Endodermal cell (in vitro differentiated cells): Measurements from ENCODE around the gene STUB1. TPM values are rescaled to one million over a fixed set of nuclear protein-coding genes. Genes with fewer than 3 reads are reported as not detected.

Experiments
- DNase-seq: peaks from one replicate; pipeline ENCODE4 v3.0.0-alpha.2; 2017
- H3K27ac ChIP-seq: 2 replicates; pipeline ENCODE4 v1.5.1; 2013; ENCODE audit warnings: mild to moderate bottlenecking, low read depth, low read length, moderate library complexity
- H3K27me3 ChIP-seq: 2 replicates; pipeline ENCODE4 v1.6.1; 2013; ENCODE audit warnings: mild to moderate bottlenecking, low read length, moderate library complexity; ENCODE audit not compliant: insufficient read depth, control insufficient read depth, poor library complexity, severe bottlenecking
- H3K36me3 ChIP-seq: 2 replicates; pipeline ENCODE4 v1.7.0; 2013; ENCODE audit warnings: mild to moderate bottlenecking, low read length, moderate library complexity; ENCODE audit not compliant: control insufficient read depth, insufficient read depth
- H3K4me1 ChIP-seq: one replicate; pipeline ENCODE4 v1.7.0; 2013; ENCODE audit warnings: low read length; ENCODE audit not compliant: control insufficient read depth, insufficient read depth
- H3K4me3 ChIP-seq: 2 replicates; pipeline ENCODE4 v1.5.1; 2013; ENCODE audit warnings: mild to moderate bottlenecking, low read length, moderate library complexity
- H3K9ac ChIP-seq: 2 replicates; pipeline ENCODE4 v1.6.1; 2013; ENCODE audit warnings: mild to moderate bottlenecking, low read length, moderate library complexity; ENCODE audit not compliant: poor library complexity, severe bottlenecking; ENCODE audit errors: extremely low read depth
- H3K9me3 ChIP-seq: 2 replicates; pipeline ENCODE4 v1.6.1; 2013; ENCODE audit warnings: mild to moderate bottlenecking, low read length, moderate library complexity; ENCODE audit not compliant: control insufficient read depth
- H3K27ac Mint-ChIP-seq: 2 replicates; pipeline ENCODE4 v1.8.0; 2020; ENCODE audit warnings: mixed read lengths
- H3K27me3 Mint-ChIP-seq: 2 replicates; pipeline ENCODE4 v1.8.0; 2021; ENCODE audit warnings: mild to moderate bottlenecking, mixed read lengths; ENCODE audit not compliant: insufficient read depth
- H3K36me3 Mint-ChIP-seq: 2 replicates; pipeline ENCODE4 v1.8.0; 2020; ENCODE audit warnings: low read depth, mixed read lengths
- H3K4me1 Mint-ChIP-seq: 2 replicates; pipeline ENCODE4 v1.8.0; 2020; ENCODE audit warnings: mixed read lengths
- H3K4me3 Mint-ChIP-seq: 2 replicates; pipeline ENCODE4 v1.8.0; 2020; ENCODE audit warnings: mild to moderate bottlenecking, moderate library complexity, mixed read lengths
- H3K9me3 Mint-ChIP-seq: 2 replicates; pipeline ENCODE4 v1.8.0; 2020; ENCODE audit warnings: mild to moderate bottlenecking, mixed read lengths
- WGBS, 2 experiments: methylation state at CpG; one replicate each; pipeline versions ENCODE4 v1.1.5 to v1.1.7; 2013; ENCODE audit warnings: missing lambda C conversion rate in 2 of 2, mixed read lengths in 1 of 2; ENCODE audit not compliant: insufficient coverage in 1 of 2, insufficient read length in 1 of 2; 5-methylcytosine and 5-hydroxymethylcytosine counted together
- total RNA-seq, 2 donors: library from RNA; stranded (reverse); fragmentation: NEBNext Ultra II Directional in 1 of 2; extraction: Animal tissue kit (Norgen Biotek cat#: 25700) in 1 of 2; gene quantifications; 2 replicates in 1 of 2; 3 replicates in 1 of 2; pipeline ENCODE4 v1.2.1, GENCODE V29; 2021
- TF ChIP-seq, protein P1 (sequence below): fragments of 200-600 bp; sonication (generic); conservative IDR thresholded peaks from 2 replicates; pipeline ENCODE4 v1.5.0; 2021; ENCODE audit warnings: antibody characterized with exemption, mild to moderate bottlenecking

The STUB1 gene
- total RNA-seq, 2 donors from 2014 or later: 105 to 124 TPM

DNA sequence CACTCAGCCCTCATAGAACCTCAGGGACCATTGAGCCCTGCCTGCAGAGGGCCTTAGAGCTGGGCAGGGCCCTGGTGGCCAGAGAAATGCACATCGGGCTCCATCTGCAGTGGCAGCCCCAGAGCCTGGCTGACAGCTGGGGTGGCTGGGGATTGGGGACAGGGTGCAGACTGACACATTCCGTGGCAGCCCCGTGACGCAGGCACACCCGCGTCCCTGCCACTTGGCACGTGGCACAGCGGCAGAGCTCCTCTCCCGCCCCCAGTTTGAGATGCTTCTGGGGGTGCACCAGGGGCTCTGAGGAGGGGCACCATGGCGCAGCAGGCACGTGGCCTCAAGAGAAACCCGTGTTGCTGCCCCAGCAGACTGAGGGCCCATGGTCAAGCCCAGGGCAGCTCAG is 23.2 kb downstream of the STUB1 start:
- no peak overlapping the region for H3K27ac Mint-ChIP-seq
- no peak overlapping the region for H3K4me3 Mint-ChIP-seq
- H3K36me3 ChIP-seq: no peaks in the 10 kb centered on the region
- H3K36me3 Mint-ChIP-seq: no peaks in the 10 kb centered on the region
- no peaks in the 10 kb centered on the region for H3K9me3 ChIP-seq
- H3K4me3 ChIP-seq: no peak overlapping the region
- TF ChIP-seq, protein P1, sequence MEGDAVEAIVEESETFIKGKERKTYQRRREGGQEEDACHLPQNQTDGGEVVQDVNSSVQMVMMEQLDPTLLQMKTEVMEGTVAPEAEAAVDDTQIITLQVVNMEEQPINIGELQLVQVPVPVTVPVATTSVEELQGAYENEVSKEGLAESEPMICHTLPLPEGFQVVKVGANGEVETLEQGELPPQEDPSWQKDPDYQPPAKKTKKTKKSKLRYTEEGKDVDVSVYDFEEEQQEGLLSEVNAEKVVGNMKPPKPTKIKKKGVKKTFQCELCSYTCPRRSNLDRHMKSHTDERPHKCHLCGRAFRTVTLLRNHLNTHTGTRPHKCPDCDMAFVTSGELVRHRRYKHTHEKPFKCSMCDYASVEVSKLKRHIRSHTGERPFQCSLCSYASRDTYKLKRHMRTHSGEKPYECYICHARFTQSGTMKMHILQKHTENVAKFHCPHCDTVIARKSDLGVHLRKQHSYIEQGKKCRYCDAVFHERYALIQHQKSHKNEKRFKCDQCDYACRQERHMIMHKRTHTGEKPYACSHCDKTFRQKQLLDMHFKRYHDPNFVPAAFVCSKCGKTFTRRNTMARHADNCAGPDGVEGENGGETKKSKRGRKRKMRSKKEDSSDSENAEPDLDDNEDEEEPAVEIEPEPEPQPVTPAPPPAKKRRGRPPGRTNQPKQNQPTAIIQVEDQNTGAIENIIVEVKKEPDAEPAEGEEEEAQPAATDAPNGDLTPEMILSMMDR: peak; percentile 16
- peaks cover 92% of the 10 kb centered on the region for H3K27me3 ChIP-seq
- H3K9ac ChIP-seq: no peak overlapping the region
- DNase-seq: no peak
- H3K9me3 Mint-ChIP-seq: no peaks in the 10 kb centered on the region
- WGBS, 2 experiments: 89 to 100% methylated on average over 1 to 12 of the region's 12 CpGs
- no peaks in the 10 kb centered on the region for H3K4me1 Mint-ChIP-seq
- H3K27ac ChIP-seq: no peak overlapping the region
- H3K27me3 Mint-ChIP-seq: peaks cover 87% of the 10 kb centered on the region
- H3K4me1 ChIP-seq: no peaks in the 10 kb centered on the region

DNA sequence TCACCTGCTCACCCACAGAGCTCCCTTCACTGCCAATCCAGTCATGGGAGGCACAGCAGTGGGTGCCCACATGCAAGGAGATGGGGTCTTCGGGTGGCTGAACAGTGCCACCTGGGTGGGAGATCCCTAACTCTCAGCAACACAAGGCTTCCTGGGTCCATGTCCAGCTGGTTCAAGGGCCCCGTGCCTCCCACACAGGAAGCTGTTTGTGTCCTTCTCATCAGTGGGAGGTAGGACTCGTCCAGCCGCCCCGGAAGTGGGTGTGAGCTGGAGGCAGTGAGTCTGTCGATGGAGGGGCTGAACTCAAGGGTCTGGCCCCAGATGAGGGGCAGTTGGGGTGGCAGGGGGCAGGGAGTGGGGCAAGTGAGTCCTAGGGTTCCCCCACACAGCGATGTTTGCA is 23.8 kb downstream of the STUB1 start:
- DNase-seq: no peak
- no peak overlapping the region for H3K27ac ChIP-seq
- no peaks in the 10 kb centered on the region for H3K9me3 ChIP-seq
- Mint-ChIP-seq H3K9me3 (no peaks in the 10 kb centered on the region), H3K27ac (no peak overlapping the region), H3K4me1 (no peaks in the 10 kb centered on the region), H3K4me3 (no peak overlapping the region), H3K27me3 (peaks cover 87% of the 10 kb centered on the region), H3K36me3 (no peaks in the 10 kb centered on the region)
- no peak overlapping the region for H3K4me3 ChIP-seq
- WGBS, 2 experiments: 81% methylated on average over 7 of the region's 7 CpGs; no CpG with 5 or more reads in 1 of the 2 experiments
- H3K36me3 ChIP-seq: no peaks in the 10 kb centered on the region
- H3K9ac ChIP-seq: no peak overlapping the region
- H3K4me1 ChIP-seq: no peaks in the 10 kb centered on the region
- H3K27me3 ChIP-seq: peaks cover 92% of the 10 kb centered on the region
- TF ChIP-seq, protein P1: no peak

DNA sequence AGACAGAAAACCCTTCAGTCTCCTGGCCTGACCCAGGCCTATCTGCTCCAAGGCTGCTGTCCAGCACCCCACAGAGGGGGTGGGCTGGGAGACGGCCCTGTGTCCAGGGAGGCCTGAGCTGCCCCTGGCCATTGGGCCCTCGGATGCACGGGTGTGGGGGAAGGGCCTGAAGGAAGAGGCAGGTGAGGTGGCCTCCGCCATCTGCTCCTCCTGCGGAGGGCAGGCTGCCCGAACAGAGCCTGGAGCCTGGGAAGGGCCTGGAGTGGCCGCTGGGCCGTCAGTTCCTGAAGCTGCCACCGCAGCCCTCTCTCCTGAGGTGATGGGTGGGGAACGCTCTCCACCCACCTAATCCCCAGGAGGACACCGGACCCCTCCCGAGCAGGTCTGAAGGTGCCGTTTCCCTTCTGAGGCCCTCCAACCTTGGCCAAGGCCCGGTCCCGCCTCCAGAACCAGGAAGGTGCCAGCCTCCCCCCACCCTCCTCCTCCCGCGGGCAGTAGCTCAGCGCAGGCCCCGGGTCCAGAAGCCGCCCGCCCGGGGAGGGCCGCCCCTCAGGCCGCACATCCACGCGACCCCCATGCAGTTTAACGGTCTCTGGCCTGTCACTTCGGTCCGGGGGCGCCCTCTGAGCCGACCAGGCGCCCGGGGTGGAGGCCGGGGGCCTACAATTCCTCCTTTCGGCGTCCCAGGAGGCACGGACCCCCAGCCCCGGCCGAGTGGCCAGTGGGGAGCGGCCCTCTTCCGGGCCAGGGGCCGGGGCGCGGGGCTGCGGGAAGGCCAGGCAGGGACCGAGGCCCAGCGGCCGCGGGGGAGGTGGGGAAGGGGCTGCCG is 24.6 kb downstream of the STUB1 start:
- no peaks in the 10 kb centered on the region for H3K36me3 ChIP-seq
- H3K4me3 ChIP-seq: no peak overlapping the region
- Mint-ChIP-seq H3K27me3 (peaks cover 87% of the 10 kb centered on the region), H3K27ac (no peak overlapping the region), H3K36me3 (no peaks in the 10 kb centered on the region), H3K4me3 (peak overlapping the region; percentile 26), H3K4me1 (no peaks in the 10 kb centered on the region), H3K9me3 (no peaks in the 10 kb centered on the region)
- H3K27ac ChIP-seq: no peak overlapping the region
- H3K9ac ChIP-seq: no peak overlapping the region
- no peak for DNase-seq
- no peaks in the 10 kb centered on the region for H3K9me3 ChIP-seq
- TF ChIP-seq, protein P1: peak; percentile 28
- 8 to 29% methylated on average over 14 to 45 of the region's 50 CpGs for WGBS, 2 experiments
- peaks cover 92% of the 10 kb centered on the region for H3K27me3 ChIP-seq
- no peaks in the 10 kb centered on the region for H3K4me1 ChIP-seq
